ENCODE data around the gene JARID2. TPM values are rescaled to one million over a fixed set of nuclear protein-coding genes. Genes with fewer than 3 reads are reported as not detected.

The JARID2 gene
- total and polyA plus RNA-seq, 10 of the 15 experiments (the other 5 are each of a cell fraction or from before 2014, with no cell fraction given), result 4.2 to 21.6 (median 11.7) TPM

GRCh38 chr6:15569035-15569995 is 323.4 kb downstream of the JARID2 start (continued):
- no peak for TF ChIP-seq ZBTB4 (CRISPR knock-in tag; IDR thresholded peaks at IDR 0.05)
- TF ChIP-seq NFXL1 (IDR thresholded peaks at IDR 0.05; ENCODE audit: borderline replicate concordance), result no peak

- no TSS peak for BruUV-seq (replicated peaks)
- 95% methylated on average over 2 of the region's 2 CpGs for WGBS (ENCODE audit: insufficient coverage, insufficient replicate concordance, low lambda C conversion rate, missing lambda C conversion rate)
- FAIRE-seq, result no peak
- Histone ChIP-seq H4K20me1 (ENCODE audit: control insufficient read depth, insufficient read depth) (no peaks in the 10 kb centered on the region), H3K4me3 (no peak overlapping the region), H3K27me3 (replicated peaks in 1 of 2; ENCODE audit: control insufficient read depth in 2 of 2, insufficient read depth in 2 of 2, low read length in 1 of 2) (no peaks in the 10 kb centered on the region), H3K36me3 (ENCODE audit: control insufficient read depth in 2 of 2, insufficient read depth in 2 of 2, low read length in 1 of 2) (no peaks in the 10 kb centered on the region; a peak in 1 of 4 replicates), H3K9me3 (replicated peaks; ENCODE audit: control insufficient read depth, insufficient read depth, low read length) (no peaks in the 10 kb centered on the region; the same call in 2 of the 3 replicates), H3K79me2 (ENCODE audit: control insufficient read depth, insufficient read depth, low read length) (no peaks in the 10 kb centered on the region), H3K9ac (ENCODE audit: control insufficient read depth, insufficient read depth, low read length) (no peak overlapping the region), H2AFZ (ENCODE audit: control insufficient read depth, low read depth, low read length) (no peak overlapping the region), H3K27ac (ENCODE audit: control insufficient read depth, insufficient read depth) (no peak overlapping the region), H3K4me1 (ENCODE audit: control insufficient read depth, insufficient read depth, low read length) (no peaks in the 10 kb centered on the region), H3K4me2 (ENCODE audit: control insufficient read depth, insufficient read depth) (no peak overlapping the region)
- SMC1A ChIA-PET (ENCODE audit: uncharacterized antibody, unreplicated experiment), result interaction anchor here (0.9 to 3.2 kb wide), 4 partner anchors 11 to 43 kb away, joined by 3 to 9 read pairs (median 4); no protein-coding TSS in a partner anchor
- intact Hi-C loops (cut with micrococcal nuclease; ENCODE audit: unreplicated experiment), result no loop called here
- DNase-seq (ENCODE audit: low read depth, low spot score), result no peak
- POLR2A ChIA-PET, result interaction anchor here (1.3 kb wide), 1 partner anchor 12 kb away, joined by 3 read pairs; no protein-coding TSS in a partner anchor
- no peak for ATAC-seq
- RAD21 ChIA-PET (ENCODE audit: unreplicated experiment), result no interaction called here
- CTCF ChIA-PET, result interaction anchor here (1.4 kb wide), 1 partner anchor 635 kb away, joined by 4 read pairs; no protein-coding TSS in a partner anchor
- in situ Hi-C loops (cut with MboI), result no loop called here
- TF ChIP-seq REST (IDR thresholded peaks at IDR 0.05; ENCODE audit: low read depth, low read length), result no peak
- TF ChIP-seq BCL3 (IDR thresholded peaks at IDR 0.05; ENCODE audit: borderline replicate concordance, insufficient read depth, low read depth, low read length, poor library complexity, severe bottlenecking), result no peak
- TF ChIP-seq SREBF2 (IDR thresholded peaks at IDR 0.05; ENCODE audit: low read length), result no peak
- no peak for TF ChIP-seq ESRRA (IDR thresholded peaks at IDR 0.05; ENCODE audit: low read length)
- no peak for TF ChIP-seq MEF2B (IDR thresholded peaks at IDR 0.05; ENCODE audit: partially characterized antibody, poor library complexity, severe bottlenecking)
- TF ChIP-seq STAT3 (IDR thresholded peaks at IDR 0.05; ENCODE audit: low read depth, low read length), result no peak
- TF ChIP-seq EED (IDR thresholded peaks at IDR 0.05; ENCODE audit: low read depth), result no peak
- TF ChIP-seq NFYA (IDR thresholded peaks at IDR 0.05; ENCODE audit: borderline replicate concordance, low read depth, low read length), result no peak
These were observed 324.3 kb downstream of the JARID2 start for GRCh38 chr6:15570171-15570570.
